ENCODE measurements around the gene ANXA3.

Gene ANXA3

DNA sequence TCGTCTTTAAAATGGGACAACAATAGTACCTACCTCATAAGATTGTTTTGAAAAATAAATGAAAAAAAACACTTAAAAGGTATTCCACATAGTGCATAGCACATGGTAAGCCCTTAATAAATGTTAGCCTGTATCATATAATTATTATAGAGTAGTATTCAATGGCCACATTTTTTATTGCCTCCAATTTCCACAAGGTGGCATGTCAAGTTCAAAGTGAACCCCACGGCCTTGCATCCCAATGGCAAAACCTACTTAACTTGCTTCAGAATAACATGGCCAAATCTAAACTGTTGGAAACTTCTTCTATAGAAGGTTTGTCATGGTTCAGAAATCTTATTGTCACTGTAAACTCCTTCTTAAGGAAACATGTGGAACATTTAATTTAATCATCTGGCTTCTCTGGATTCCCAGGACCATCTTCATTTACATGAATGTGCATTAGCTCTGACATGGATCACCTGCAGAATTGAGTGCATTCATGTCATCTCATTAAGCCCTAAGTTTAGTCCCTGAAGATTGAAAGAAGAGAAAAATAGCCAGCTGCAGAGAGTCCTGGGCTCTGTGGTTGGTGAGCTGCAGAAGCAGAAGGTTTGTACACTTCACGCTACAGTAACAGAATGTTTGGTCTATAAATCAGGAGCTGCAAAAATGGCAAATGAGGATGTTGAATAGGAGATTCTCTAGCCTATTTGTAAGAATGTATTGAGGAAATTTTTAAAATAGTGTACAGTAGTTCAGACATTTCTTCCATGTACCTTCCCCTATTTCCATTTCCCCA is 61.0 kb downstream of the ANXA3 start:
- DNase-seq: peak; percentile 11

DNA sequence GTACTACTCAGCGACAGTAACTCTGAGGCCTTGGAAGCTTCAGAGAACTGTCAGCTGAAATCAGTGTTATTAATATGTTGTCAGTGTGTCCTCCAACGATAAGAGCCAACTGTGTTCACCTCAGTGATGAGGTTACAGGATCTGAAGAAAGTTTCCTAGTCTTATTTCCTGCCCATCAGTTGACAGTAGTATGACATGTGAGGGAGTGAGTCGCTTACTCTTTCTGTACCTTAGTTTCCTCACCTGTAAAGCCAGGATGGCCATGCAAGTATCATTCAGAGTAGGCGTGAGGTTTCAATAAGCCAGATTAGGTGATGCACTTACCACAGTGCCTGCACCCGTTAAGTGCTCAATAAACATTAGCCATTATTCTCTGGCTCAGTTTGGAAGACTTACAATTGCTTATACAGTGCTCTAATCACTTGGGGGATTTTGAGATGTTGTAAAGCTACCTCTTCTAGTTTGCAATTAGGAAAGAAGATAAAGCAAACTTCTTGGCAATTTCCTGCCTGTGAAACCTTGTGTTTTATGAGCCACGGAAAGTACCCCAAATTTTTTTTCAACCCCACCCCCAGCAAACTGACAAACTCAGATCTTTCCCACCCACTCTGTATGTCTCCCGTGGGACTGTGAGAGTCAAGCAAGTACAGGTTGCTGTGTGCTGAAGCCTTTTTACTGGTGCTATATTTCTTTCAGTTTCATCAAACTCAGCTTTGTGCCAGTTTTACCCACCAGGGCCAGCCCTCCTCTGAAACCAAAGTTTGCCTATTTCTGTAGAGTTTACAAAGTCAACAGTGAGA is 62.2 kb downstream of the ANXA3 start:
- no peak for DNase-seq

DNA sequence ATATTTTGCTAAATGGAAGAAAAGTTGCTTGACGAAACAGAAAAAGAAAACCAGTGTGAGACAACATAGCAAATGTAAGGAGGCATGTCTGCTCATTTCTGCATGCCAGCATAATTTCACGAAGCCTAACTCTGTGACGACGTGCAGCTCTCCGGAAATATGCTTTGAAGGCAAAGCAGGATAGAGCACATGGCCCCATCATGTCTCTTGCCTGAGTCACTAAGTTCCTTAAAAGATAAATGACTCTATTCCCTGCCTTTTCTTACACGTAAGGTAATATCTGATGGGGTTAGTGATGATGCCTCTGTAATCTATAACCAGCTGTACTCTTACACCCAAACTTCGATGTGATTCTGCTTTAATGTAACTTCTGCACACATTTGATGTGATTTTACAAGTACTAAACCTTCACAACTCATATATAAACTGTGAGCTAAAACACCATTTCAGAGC is 64.5 kb downstream of the ANXA3 start:
- DNase-seq: no peak

DNA sequence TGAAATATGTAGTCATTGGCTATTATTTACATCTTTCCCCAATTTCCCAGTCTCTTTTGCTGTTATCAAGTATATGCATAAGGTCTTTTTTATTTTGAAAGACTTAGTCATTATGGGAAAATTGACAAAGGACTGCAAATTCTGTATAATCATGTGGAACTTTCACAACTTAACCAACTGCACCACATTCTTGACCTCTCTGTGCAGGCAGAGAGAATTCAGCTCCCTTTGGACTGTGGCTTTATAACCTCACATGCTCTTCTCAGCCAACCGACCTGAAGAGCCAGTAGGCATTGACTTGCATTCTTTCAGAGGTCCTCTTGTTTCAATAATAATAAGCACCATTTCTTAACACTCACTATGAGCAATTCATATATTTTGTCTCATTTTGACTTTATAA is 66.9 kb downstream of the ANXA3 start:
- DNase-seq: no peak

DNA sequence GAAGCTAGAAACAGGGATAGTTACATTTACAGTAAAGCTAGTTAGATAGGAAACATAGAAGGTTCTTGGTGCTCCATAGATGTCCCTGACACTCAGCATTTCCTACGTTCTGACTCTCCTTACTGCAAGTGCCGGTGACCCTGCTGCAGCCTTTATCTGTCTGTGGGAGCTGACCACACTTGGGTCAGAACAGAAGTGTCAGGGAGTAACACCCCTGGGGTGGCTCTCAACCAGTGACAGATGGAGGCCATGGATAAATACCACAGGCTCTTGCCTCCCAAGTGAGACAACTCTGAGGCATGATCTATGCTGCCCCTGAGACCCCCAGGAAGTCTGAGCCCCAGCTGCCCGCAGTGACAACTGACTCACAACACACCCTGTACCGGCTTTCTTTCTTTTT is 69.8 kb downstream of the ANXA3 start:
- no peak for DNase-seq

DNA sequence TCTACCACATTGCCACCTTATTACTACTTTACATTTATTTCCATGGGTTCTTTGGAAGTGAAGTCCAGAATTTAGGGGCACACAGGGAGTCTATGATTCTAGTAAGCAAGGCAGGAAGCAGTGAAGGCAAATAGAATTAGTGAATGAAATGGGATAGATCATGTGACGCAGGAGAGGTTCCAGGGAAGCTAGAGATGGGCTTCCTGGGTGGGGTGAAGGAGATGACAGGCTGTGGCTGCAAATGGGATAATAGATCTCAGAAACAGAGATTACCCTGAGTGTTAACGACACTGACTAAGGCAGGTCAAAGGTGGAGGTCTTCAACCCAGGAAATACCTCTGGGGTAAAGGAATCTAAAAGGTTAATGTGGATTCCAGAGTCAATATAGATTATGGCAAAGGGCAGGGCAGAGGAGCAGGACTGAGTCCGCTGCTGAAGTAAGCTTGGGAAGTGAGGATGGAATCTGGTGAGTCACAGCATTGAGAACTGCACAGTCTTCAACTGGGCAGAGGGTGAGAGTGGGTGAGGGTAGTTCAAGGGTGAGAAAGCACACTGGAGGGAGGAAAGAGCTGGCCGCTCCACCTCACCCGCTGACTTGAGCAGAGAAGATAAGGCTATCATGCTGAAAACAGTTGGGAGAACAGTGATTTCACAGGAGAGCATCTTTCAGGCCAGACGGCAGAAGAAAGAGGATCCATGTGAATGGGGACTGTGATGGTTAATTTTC is 70.8 kb downstream of the ANXA3 start:
- DNase-seq: no peak

DNA sequence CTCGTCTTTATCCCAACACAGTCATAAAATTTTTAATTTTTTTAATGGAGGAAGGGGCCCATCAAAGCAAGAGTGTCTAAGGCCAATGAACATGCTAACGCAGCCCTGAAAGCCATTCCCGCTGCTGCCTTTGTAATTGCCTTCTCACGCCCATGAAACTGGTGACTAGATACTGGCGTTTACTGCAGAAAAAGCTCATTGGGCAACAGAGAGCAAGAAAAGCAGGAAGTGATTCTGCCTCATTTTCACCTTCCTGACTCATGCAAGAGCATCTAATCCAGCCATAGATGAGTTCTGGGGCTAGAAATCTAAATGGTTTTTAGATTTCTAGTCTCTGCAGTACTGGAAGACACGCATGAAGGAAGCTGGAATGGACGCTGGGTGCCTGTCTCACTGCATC is 72.5 kb downstream of the ANXA3 start:
- no peak for DNase-seq

DNA sequence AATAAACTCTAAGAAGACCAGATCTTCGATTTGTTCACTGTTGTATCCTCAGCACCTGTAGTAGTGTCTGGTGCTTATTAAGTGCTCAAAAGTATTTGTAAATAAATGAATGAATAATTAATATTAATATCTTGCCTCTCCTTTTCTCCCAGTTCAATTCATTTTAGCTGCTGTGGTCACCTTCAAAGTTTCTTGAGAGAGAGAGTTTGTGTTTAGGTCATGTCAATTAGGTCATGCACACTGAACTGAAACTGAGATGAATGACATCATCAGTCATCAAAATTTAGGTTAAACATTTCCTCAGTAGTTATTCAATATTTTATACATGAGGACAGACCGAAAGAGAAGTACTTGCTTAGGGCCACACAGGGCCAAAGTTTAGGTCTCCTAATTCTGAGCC is 73.5 kb downstream of the ANXA3 start:
- DNase-seq: no peak

DNA sequence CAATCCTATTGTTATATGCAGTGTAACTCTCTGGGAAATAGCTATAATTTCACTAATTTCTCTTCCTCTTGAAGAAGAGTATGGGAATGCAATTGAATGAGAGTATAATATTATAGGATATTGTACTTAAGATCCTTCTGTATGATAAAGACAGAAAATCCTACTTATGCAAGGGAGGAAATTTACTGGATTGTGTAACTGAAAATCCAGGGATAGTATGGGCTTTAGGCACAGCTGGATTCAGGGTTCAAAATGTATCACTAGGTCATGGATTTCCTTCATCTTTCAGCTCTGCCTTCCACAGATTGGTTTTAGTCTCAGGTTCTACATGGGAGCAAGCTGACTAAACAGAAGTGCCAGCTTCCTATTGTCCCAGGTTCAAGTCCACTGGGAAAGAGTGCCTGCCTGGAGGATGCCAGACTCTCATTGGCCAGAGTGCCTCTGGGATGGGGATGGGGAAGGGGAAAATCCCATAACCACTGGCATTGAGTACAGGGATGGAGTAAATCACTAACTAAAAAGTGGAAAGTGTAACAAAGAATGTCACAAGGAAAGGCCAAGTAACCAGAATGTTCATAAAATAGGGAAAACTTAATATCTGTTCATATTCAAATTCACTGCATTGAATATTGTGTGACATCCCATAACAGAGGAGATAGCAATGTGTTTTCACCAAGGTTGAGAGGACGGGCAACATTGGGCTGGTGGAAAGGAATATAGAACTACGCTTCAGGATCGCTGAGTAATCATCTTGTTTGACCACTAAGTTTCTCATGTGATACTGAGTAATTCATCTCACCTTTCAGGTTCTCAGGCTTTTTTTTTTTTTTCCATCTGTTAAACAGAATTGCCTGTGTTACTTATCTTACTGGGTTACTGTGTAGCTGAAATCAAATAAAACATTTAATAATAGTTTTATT is 75.7 kb downstream of the ANXA3 start:
- DNase-seq: no peak

DNA sequence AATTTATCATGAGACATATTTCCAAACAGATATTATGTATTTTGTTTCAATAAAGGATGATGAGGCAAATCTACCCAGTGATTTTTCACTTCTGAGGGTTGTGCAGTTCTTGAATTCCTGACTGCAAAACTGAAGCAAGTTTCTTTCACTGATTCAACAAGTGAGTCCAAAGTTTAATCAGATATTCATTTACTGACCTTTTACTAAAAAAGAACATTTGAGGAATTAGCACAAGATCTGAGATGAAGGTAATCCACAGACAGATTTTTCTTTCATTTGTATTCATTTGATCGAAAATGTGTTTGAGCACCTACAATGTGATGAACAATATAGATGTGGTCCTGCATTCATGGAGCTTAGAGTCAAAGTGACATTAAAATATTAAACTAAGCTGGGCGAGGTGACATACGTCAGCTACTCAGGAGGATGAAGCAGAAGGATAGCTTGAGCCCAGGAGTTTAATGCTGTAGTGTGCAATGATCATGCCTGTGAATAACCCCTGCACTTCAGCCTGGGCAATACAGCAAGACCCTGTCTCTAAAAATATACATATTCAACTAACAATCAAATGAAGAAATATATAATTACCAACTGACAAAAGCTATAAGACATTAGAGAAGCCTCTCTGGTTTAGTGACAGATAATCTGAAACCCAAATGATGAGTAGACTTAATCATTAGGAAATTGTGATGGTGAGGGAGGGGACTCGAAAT is 76.6 kb downstream of the ANXA3 start:
- no peak for DNase-seq

DNA sequence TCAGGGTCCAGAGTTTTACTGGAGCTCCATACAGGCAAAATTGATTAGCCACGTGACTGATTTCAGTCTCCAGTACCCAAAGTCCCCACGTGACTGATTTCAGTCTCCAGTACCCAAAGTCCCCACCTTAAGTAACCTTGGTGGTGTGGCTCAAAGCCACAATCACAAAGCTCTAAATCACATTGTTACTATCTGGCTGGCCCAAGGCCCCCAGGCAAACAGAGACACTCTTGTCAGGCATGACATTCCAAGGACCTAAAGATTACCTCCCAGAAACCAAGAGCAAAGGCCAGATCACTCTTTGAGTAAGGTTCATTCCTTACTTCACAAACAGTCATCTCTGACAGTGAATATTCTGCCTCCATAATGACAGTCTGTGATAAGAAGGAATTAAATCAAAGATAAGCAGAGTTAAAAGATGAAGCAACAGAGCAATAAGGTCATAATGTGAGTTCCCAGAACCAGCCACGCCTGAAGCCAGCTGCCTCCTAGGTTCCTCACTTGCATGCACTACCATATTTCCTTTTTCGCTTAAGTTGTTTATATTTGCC is 78.5 kb downstream of the ANXA3 start:
- no peak for DNase-seq

DNA sequence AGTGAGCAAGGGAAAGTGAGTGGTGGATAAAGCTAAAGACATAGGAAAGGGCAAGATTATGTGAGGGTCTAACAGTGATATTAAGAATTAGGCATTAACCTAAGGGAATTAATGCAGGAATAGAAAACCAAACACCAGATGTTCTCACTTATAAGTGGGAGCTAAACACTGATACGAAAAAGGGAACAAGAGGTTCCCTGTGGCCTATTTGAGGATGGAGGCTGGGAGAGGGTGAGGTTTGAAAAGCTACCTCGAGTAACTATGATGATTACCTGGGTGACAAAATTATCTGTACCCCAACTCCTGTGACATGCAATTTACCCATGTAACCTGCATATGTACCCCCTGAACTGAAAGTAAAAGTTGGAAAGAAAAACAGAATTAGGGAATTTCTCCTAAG is 79.0 kb downstream of the ANXA3 start:
- no peak for DNase-seq

DNA sequence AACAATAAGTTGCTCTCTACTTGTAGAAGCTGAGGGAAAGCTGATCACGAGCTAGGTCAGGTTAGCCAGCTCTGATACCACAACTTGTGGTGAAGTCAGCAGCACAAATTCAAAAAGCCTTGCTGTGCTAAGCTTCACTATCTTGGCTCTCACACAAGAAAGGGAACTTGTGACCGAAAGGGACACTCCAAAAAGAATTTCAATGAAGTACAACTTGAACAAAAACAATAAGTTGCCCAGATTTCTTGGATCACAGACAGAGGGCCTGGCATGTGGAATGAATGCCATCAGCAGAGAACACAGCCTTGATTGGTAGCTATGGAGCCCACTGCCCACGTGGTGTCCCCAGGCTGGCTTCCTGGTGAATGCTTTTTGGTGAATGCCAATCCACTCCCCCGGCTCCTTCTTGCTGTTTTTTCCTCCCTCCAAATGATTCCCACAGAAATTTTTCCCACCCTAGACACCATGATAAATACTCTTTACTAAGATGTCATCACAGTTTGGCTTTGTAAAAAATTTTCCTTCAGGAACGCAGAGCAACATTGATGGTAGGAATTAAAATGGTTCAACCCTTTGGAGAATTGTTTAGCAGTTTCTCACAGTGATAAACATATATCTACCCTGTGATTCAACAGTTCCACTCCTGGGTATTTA is 82.6 kb downstream of the ANXA3 start:
- DNase-seq: no peak

DNA sequence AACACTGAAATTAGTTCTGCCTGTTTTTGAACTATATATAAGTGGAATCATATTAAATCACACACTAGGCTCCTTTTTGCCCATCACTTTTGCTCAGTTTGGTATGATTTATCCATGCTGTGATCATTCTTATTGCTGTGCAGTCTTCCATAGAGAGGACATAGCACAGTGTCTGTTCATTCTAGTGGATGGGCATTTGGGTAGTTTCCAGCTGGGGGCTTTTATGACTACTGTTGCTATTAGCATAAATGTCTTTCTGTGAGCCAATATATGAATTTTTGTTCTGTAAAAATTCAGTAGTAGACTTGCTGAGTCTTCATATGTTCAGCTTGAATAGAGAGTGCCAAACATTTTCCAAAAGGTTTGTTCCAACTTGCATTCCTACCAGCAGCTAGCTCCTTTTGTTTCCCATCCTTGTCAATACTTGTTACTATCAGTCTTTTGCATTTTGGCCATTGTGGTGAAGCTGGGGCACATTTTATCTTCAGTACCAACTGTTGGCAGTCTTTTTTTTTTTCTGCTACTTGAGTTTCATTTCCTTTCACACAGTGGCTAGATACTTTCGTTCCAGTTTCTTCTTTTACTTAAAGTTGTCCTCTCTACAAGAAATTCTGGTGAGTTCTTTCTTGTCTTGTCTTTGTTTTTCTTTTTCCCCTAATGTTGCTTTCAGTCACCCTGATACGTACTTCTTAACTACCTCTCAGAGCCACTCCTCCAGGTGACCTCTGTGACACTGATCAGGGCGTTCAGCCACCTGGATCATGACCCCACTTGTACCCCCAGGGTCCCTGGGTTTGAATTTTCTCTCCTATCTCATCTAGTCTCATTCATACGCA is 87.0 kb downstream of the ANXA3 start:
- no peak for DNase-seq

DNA sequence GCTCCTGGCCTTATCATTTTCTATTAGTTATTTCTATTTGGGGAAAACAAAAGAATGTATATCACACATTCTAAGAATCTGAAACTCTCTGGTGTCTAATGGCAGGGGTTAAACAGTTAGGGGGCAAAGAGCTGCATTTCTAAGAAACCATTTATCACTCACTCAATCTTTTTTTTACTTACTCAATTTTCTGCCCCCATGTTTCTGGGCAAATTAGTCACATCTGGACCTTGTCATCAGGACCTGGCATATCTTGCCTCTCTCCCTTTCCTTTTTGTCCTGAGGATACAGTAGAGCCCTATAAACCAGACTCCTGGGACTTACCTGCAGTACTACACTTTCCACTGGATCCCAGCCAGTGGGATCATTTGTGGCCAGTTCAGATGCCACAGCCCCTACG is 89.1 kb downstream of the ANXA3 start:
- no peak for DNase-seq

DNA sequence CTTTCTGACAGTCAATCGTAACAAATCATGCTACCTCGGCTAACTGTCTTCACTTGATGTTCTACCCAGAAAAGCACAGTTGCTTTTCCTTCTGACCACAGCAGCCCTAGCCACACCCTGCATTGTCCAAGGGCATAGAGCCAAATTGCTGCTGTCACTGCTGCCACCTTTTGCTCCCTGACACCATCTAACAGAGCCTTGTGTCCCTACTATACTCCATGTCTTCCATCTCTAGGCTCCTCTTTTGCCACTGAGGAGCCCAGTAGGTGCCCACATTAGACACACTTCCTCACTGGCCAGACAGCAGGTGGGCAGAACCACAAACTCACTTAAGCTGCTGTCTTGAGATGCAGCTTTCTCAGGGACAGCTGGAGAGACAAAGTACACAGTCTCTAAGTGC is 91.4 kb downstream of the ANXA3 start:
- DNase-seq: no peak

DNA sequence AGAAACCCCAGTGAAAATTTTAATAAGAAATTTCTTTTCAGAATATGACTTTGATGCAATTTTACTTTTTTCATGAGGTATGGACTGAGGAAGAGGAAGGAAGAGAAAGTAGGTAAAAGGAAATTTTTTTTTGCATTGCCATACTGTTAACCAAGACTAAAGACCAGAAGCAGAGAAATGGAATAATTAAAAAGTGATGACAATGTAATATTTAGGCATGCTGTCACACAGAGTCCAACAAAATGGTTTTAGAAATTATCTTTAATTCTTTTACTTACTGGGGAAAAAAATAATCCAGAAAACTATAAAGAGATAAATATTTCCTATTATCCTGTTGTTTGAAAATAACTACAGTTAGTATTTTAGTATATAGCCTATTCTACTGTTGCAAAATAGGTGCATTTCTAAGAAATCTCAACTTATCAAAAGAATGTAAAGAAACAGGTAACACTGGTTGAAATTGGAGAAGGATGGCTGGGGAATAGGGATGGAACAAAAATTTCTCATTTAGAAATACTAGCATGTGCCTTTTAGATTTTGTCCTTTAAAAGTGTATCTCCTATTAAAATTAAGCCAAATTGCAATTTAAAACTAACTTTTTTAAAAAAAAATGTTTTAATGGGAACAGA is 92.6 kb downstream of the ANXA3 start:
- no peak for DNase-seq

DNA sequence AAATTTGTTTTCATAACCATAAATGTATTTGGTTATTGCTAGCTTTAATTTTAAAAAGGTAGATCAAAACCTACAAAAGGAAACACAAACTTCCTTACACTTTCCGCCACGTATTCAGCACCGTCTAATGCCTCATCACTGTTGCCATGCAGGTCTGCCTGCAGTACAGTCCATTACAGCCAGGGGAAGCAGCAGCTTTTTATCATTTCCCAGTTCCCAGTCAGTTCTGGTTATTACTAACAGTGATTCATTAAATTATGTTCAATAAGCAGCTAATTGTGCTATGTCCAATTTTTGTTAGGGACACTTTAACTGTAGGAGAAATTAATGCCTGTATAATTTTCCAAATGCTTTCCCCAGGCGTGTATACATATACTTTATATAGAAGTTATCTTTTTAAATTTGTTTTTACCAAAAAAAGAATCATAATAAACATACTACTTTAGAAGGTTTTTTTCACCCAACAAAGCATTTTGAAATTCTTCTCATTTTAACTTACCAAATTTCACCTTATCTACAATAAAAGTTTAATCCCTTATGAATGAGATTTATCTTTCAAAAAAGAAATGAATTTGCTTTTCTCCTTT is 93.3 kb downstream of the ANXA3 start:
- DNase-seq: no peak
